GM12878 (cell line): ENCODE measurements around the gene GANAB. TPM values are rescaled to one million over a fixed set of nuclear protein-coding genes. Genes with fewer than 3 reads are reported as not detected.

ENCODE experiments used
- ATAC-seq: fragments of 200-7000 bp; cut with Tn5 transposase; 3 replicates; pipeline ENCODE4 v1.9.1; 2020; ENCODE audit warnings: mild to moderate bottlenecking, moderate library complexity
- BruUV-seq: library from RNA; stranded (reverse); fragments of 400-500 nt; replicated peaks from 2 replicates; lab custom pipeline; 2021; lab: Mats Ljungman, UMichigan
- CTCF ChIA-PET: fragments of 300-600 bp; sonication (Branson Sonifier 250); formaldehyde crosslinking; extraction: SDS; loops from one replicate; lab custom pipeline; 2021; ENCODE audit warnings: inconsistent platforms; lab: Yijun Ruan, JAX
- POLR2A ChIA-PET: fragments of 350-600 bp; formaldehyde crosslinking; extraction: SDS; loops from one replicate; lab custom pipeline; 2021; ENCODE audit warnings: inconsistent platforms; lab: Charles Lee
- RAD21 ChIA-PET: fragments of 300-600 bp; sonication (Branson Sonifier 250); formaldehyde crosslinking; loops from one replicate; lab custom pipeline; 2023; ENCODE audit warnings: antibody characterized with exemption; ENCODE audit not compliant: unreplicated experiment; lab: Charles Lee
- SMC1A ChIA-PET: fragments of 300-600 bp; sonication (Branson Sonifier 250); formaldehyde crosslinking; loops from one replicate; lab custom pipeline; 2023; ENCODE audit not compliant: unreplicated experiment, uncharacterized antibody; lab: Charles Lee
- DNase-seq: peaks from one replicate; pipeline ENCODE4 v3.0.0-alpha.2; 2011; ENCODE audit warnings: low read depth, low spot score
- FAIRE-seq: peaks from 3 replicates; lab custom pipeline; 2011; peaks lifted over from hg19 to GRCh38; lab: Jason Lieb, UNC
- H2AFZ ChIP-seq: 2 replicates; pipeline ENCODE4 v1.6.0; 2011; ENCODE audit warnings: low read depth, low read length, control low read depth; ENCODE audit not compliant: control insufficient read depth
- H3K27ac ChIP-seq: 2 replicates; pipeline ENCODE4 v1.5.1; 2011; ENCODE audit warnings: control low read depth; ENCODE audit not compliant: control insufficient read depth, insufficient read depth
- H3K27me3 ChIP-seq, 2 experiments: replicated peaks in 1 of 2; 2 replicates each; pipeline versions ENCODE4 v1.6.0 to v1.6.1; 2011; ENCODE audit warnings: low read length in 1 of 2; ENCODE audit not compliant: control insufficient read depth in 2 of 2, insufficient read depth in 2 of 2
- H3K36me3 ChIP-seq, 2 experiments: 2 replicates each; pipeline ENCODE4 v1.5.1; 2011; ENCODE audit warnings: low read length in 1 of 2; ENCODE audit not compliant: control insufficient read depth in 2 of 2, insufficient read depth in 2 of 2
- H3K4me1 ChIP-seq: 2 replicates; pipeline ENCODE4 v1.6.1; 2011; ENCODE audit warnings: mild to moderate bottlenecking, low read length, moderate library complexity, mixed read lengths; ENCODE audit not compliant: control insufficient read depth, insufficient read depth
- H3K4me2 ChIP-seq: 2 replicates; pipeline ENCODE4 v1.6.0; 2011; ENCODE audit warnings: control low read depth; ENCODE audit not compliant: control insufficient read depth, insufficient read depth
- H3K4me3 ChIP-seq: fragments of 200-600 bp; sonication (generic); 2 replicates; pipeline ENCODE4 v1.5.1; 2016
- H3K79me2 ChIP-seq: 2 replicates; pipeline ENCODE4 v1.6.0; 2011; ENCODE audit warnings: low read length; ENCODE audit not compliant: control insufficient read depth, insufficient read depth
- H3K9ac ChIP-seq: 2 replicates; pipeline ENCODE4 v1.8.0; 2011; ENCODE audit warnings: low read length, control low read depth, mixed read lengths; ENCODE audit not compliant: control insufficient read depth, insufficient read depth
- H3K9me3 ChIP-seq: replicated peaks from 3 replicates; pipeline ENCODE4 v1.5.1; 2011; ENCODE audit warnings: mild to moderate bottlenecking, low read length; ENCODE audit not compliant: control insufficient read depth, insufficient read depth
- H4K20me1 ChIP-seq: 2 replicates; pipeline ENCODE4 v1.6.0; 2011; ENCODE audit not compliant: control insufficient read depth, insufficient read depth
- GATAD2B ChIP-seq: fragments of 450-650 bp; conservative IDR thresholded peaks from 2 replicates; pipeline ENCODE4 v1.6.1; 2017; ENCODE audit warnings: low read depth, mild to moderate bottlenecking, moderate library complexity
- RUNX3 ChIP-seq: IDR thresholded peaks from 2 replicates; pipeline ENCODE4 v1.6.1; 2012; ENCODE audit warnings: low read length, inconsistent platforms
- TAF1 ChIP-seq: IDR thresholded peaks from 2 replicates; pipeline ENCODE4 v1.6.1; 2011; ENCODE audit warnings: mild to moderate bottlenecking, low read depth, low read length, borderline replicate concordance
- WGBS: methylation state at CpG from one replicate; pipeline ENCODE4 v1.1.6; 2016; ENCODE audit warnings: low lambda C conversion rate; ENCODE audit not compliant: insufficient replicate concordance, insufficient coverage; ENCODE audit errors: missing lambda C conversion rate; 5-methylcytosine and 5-hydroxymethylcytosine counted together
- in situ Hi-C: fragments of 300-500 bp; cut with MboI; formaldehyde crosslinking; loops from 9 replicates; pipeline ENCODE4 v1.14.3; 2018; ENCODE audit warnings: mixed read lengths
- intact Hi-C: fragments of 100-400 bp; cut with micrococcal nuclease; formaldehyde crosslinking; loops from one replicate; pipeline ENCODE4 v1.14.2; 2022; ENCODE audit not compliant: unreplicated experiment
- polyA plus RNA-seq, 11 experiments: library from polyadenylated mRNA; depleted of rRNA in 4 of 11; unstranded in 6 of 11; stranded (reverse) in 5 of 11; fragments of >200 nt; fragmentation: Nextera tagmentation in 4 of 11; fragmentation: Illumina TruSeq in 1 of 11; extraction: Ambion mirVana in 4 of 11; extraction: Trizol in 1 of 11; gene quantifications; 1 replicate in 1 of 11; 2 replicates in 10 of 11; pipeline versions ENCODE4 v1.2.1 to v1.2.3, GENCODE V29; 2011 to 2016; ENCODE audit warnings: inconsistent platforms in 2 of 11, missing spikeins in 2 of 11, low read depth in 1 of 11
- total RNA-seq, 4 experiments: library from RNA; depleted of rRNA in 3 of 4; stranded (reverse); fragments of >200 nt in 3 of 4; fragmentation: Illumina TruSeq in 1 of 4; extraction: Trizol in 1 of 4; gene quantifications; 2 replicates each; pipeline versions ENCODE4 v1.2.1 to v1.2.3, GENCODE V29; 2013 to 2021
- TF ChIP-seq, protein P1 (sequence below): fragments of 450-650 bp; conservative IDR thresholded peaks from 2 replicates; pipeline ENCODE4 v1.6.1; 2017; ENCODE audit warnings: mild to moderate bottlenecking, moderate library complexity
- TF ChIP-seq, protein P2 (sequence below): IDR thresholded peaks from 2 replicates; pipeline ENCODE4 v1.6.1; 2011; ENCODE audit warnings: low read depth, low read length, improper control_type of control experiment, borderline replicate concordance
- TF ChIP-seq, protein P3 (sequence below): fragments of 450-650 bp; IDR thresholded peaks from 2 replicates; pipeline ENCODE4 v1.6.1; 2016; ENCODE audit warnings: mild to moderate bottlenecking
- TF ChIP-seq, protein P4 (sequence below): fragments of 450-650 bp; IDR thresholded peaks from 2 replicates; pipeline ENCODE4 v1.6.1; 2018; ENCODE audit warnings: mild to moderate bottlenecking, low read depth, moderate library complexity; ENCODE audit not compliant: partially characterized antibody

The GANAB gene
- total and polyA plus RNA-seq, 10 of the 15 experiments (the other 5 are each of a cell fraction or from before 2014, with no cell fraction given): 4.5 to 175 (median 102) TPM

DNA sequence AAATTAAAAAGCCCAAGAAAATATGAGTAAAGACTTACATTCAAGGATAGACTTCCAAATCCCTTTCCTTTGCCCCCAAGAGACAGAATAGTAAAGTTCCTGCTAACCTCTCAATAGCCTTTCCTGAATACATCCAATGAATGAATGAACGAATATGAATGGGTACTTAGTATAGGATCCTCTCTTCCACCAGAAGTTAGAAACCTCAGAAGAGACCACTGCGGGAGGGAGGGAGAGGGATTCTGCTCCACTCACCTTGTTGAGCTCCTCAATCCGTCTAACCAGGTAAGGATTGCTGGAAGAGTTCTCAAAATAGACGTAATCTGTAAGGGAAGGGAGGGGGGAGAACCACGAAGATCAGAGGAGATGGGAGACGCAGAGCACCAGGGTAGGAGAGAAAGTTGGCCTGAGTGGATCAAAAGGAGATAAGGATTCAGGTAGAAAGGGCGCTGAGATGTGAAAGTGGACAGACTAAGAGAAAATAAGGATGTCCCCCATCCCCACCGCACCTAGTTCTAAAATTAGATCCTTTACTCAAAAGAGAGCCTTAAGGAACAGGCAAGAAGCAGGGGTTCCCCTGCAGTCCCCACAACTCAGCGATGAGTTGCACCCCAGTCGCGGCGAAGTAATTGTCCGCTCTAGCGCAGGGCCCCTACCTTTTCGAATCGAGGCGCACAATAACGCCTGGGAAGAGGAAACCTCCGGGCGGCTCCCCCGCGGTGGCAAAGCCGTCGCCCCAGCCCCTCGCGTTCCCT lies 45.9 kb downstream of the GANAB start:
- intact Hi-C loops: loop anchor here (5.0 kb wide), 2 partner anchors 107 to 127 kb away; partner anchors contain the start of genes BSCL2, GNG3, HNRNPUL2 and TTC9C
- Histone ChIP-seq H3K27me3 (no peaks in the 10 kb centered on the region), H3K4me1 (peaks cover 19% of the 10 kb centered on the region), H3K9me3 (no peaks in the 10 kb centered on the region), H3K27ac (peak overlapping the region; percentile 97), H3K4me2 (peak overlapping the region; percentile 99), H3K9ac (peak overlapping the region; percentile 99), H3K36me3 (peaks cover 26 to 41% of the 10 kb centered on the region in 2 experiments), H2AFZ (peak overlapping the region; percentile 13; the same call in 1 of the 2 replicates), H3K4me3 (peak overlapping the region; percentile 91), H4K20me1 (no peaks in the 10 kb centered on the region; the same call in 1 of the 2 replicates), H3K79me2 (peaks cover 40% of the 10 kb centered on the region)
- BruUV-seq: no TSS peak
- ChIA-PET POLR2A (interaction anchor here (0.5 to 2.4 kb wide), 19 partner anchors 8 to 1632 kb away, joined by 3 to 30 read pairs (median 7); partner anchors contain the start of genes B3GAT3, C11orf98, CSKMT and EEF1G), SMC1A (interaction anchor here (0.6 to 3.1 kb wide), 8 partner anchors 9 to 260 kb away, joined by 3 to 30 read pairs (median 4); partner anchors contain the start of genes C11orf98 and TUT1), CTCF (interaction anchor here (1.0 to 2.7 kb wide), 7 partner anchors 9 to 81 kb away, joined by 3 to 27 read pairs (median 5); partner anchors contain the start of genes B3GAT3, C11orf98, CSKMT and EEF1G), RAD21 (interaction anchor here (1.1 to 3.9 kb wide), 6 partner anchors 9 to 280 kb away, joined by 3 to 36 read pairs (median 4); partner anchors contain the start of genes C11orf98, CSKMT, GANAB and SLC3A2)
- FAIRE-seq (no peak), ATAC-seq (peak; percentile 2; the same call in 2 of the 3 replicates), DNase-seq (no peak)
- TF ChIP-seq, protein P1, sequence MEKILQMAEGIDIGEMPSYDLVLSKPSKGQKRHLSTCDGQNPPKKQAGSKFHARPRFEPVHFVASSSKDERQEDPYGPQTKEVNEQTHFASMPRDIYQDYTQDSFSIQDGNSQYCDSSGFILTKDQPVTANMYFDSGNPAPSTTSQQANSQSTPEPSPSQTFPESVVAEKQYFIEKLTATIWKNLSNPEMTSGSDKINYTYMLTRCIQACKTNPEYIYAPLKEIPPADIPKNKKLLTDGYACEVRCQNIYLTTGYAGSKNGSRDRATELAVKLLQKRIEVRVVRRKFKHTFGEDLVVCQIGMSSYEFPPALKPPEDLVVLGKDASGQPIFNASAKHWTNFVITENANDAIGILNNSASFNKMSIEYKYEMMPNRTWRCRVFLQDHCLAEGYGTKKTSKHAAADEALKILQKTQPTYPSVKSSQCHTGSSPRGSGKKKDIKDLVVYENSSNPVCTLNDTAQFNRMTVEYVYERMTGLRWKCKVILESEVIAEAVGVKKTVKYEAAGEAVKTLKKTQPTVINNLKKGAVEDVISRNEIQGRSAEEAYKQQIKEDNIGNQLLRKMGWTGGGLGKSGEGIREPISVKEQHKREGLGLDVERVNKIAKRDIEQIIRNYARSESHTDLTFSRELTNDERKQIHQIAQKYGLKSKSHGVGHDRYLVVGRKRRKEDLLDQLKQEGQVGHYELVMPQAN: peak; percentile 27; the same call in 1 of the 2 replicates
- TF ChIP-seq, protein P2, sequence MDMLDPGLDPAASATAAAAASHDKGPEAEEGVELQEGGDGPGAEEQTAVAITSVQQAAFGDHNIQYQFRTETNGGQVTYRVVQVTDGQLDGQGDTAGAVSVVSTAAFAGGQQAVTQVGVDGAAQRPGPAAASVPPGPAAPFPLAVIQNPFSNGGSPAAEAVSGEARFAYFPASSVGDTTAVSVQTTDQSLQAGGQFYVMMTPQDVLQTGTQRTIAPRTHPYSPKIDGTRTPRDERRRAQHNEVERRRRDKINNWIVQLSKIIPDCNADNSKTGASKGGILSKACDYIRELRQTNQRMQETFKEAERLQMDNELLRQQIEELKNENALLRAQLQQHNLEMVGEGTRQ: no peak
- TF ChIP-seq, protein P3, sequence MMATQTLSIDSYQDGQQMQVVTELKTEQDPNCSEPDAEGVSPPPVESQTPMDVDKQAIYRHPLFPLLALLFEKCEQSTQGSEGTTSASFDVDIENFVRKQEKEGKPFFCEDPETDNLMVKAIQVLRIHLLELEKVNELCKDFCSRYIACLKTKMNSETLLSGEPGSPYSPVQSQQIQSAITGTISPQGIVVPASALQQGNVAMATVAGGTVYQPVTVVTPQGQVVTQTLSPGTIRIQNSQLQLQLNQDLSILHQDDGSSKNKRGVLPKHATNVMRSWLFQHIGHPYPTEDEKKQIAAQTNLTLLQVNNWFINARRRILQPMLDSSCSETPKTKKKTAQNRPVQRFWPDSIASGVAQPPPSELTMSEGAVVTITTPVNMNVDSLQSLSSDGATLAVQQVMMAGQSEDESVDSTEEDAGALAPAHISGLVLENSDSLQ: no peak
- TF ChIP-seq TAF1: 0 out of 2 replicates have a peak, but pooled peaks have one; percentile 10
- TF ChIP-seq GATAD2B: no peak
- TF ChIP-seq, protein P4, sequence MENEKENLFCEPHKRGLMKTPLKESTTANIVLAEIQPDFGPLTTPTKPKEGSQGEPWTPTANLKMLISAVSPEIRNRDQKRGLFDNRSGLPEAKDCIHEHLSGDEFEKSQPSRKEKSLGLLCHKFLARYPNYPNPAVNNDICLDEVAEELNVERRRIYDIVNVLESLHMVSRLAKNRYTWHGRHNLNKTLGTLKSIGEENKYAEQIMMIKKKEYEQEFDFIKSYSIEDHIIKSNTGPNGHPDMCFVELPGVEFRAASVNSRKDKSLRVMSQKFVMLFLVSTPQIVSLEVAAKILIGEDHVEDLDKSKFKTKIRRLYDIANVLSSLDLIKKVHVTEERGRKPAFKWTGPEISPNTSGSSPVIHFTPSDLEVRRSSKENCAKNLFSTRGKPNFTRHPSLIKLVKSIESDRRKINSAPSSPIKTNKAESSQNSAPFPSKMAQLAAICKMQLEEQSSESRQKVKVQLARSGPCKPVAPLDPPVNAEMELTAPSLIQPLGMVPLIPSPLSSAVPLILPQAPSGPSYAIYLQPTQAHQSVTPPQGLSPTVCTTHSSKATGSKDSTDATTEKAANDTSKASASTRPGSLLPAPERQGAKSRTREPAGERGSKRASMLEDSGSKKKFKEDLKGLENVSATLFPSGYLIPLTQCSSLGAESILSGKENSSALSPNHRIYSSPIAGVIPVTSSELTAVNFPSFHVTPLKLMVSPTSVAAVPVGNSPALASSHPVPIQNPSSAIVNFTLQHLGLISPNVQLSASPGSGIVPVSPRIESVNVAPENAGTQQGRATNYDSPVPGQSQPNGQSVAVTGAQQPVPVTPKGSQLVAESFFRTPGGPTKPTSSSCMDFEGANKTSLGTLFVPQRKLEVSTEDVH: peak; percentile 27
- peak; percentile 6 for TF ChIP-seq RUNX3
- whole genome bisulfite sequencing: under 1% methylated on average over 26 of the region's 26 CpGs
- in situ Hi-C loops: no loop called here
